ENCODE measurements around the gene ZDHHC23.

Gene ZDHHC23

GRCh38 chr3:114011059-114011797 lies 63.4 kb downstream of the ZDHHC23 start:
- DNase-seq (ENCODE audit: low spot score) = no peak

Measured in RKO (cell line).